VCaP (cell line): ENCODE data around the gene R3HDML.
"Not testable (repeated sequence)": the region's sequence is repeated elsewhere in the genome, so short reads cannot be mapped to it uniquely, and the experiment has no call there.

Experiments
- H3K27ac ChIP-seq: fragments of 450-650 bp; 2 replicates; pipeline ENCODE4 v1.5.1; 2017
- CTCF ChIP-seq: fragments of 450-650 bp; conservative IDR thresholded peaks from 2 replicates; pipeline ENCODE4 v1.5.1; 2017; ENCODE audit warnings: mild to moderate bottlenecking, moderate library complexity

Gene R3HDML

GRCh38 chr20:44344723-44345122 lies 7.9 kb downstream of the R3HDML start:
- H3K27ac ChIP-seq: peak overlapping the region; percentile 19; the same call in 1 of the 2 replicates
- no peak for TF ChIP-seq CTCF

- TF ChIP-seq CTCF: no peak
- peak overlapping the region; percentile 19; the same call in 1 of the 2 replicates for H3K27ac ChIP-seq
These were observed 8.3 kb downstream of the R3HDML start for GRCh38 chr20:44345147-44345546.

GRCh38 chr20:44345941-44346340 lies 9.1 kb downstream of the R3HDML start:
- H3K27ac ChIP-seq: not testable (repeated sequence)

- no peak overlapping the region for H3K27ac ChIP-seq
- no peak for TF ChIP-seq CTCF
These were observed 11.4 kb downstream of the R3HDML start for GRCh38 chr20:44348168-44348659.

- TF ChIP-seq CTCF: no peak
- H3K27ac ChIP-seq: no peak overlapping the region
These were observed 12.5 kb downstream of the R3HDML start for GRCh38 chr20:44349349-44349748.

GRCh38 chr20:44350567-44350966 lies 13.7 kb downstream of the R3HDML start:
- no peak overlapping the region for H3K27ac ChIP-seq

GRCh38 chr20:44354979-44355497 lies 18.2 kb downstream of the R3HDML start:
- TF ChIP-seq CTCF: no peak
- H3K27ac ChIP-seq: no peak overlapping the region

More at GRCh38 chr20:44350567-44350966, 13.7 kb downstream of the R3HDML start:
- no peak for TF ChIP-seq CTCF

GRCh38 chr20:44355498-44356352 lies 18.9 kb downstream of the R3HDML start, which contains the start of gene HNF4A:
TSS of gene HNF4A (plus strand) at chr20:44355699. CDS start at chr20:44355805, 106 bp downstream.
- H3K27ac ChIP-seq: no peak within 1 kb of the TSS
- no peak for TF ChIP-seq CTCF
